ENCODE measurements around the gene SMYD1. TPM values are rescaled to one million over a fixed set of nuclear protein-coding genes. Genes with fewer than 3 reads are reported as not detected.

The SMYD1 gene
- total RNA-seq, 2 experiments from 2014 or later = not detected

- Mint-ChIP-seq H3K36me3 (no peaks in the 10 kb centered on the region), H3K27ac (no peak overlapping the region), H3K4me1 (no peaks in the 10 kb centered on the region), H3K27me3 (no peaks in the 10 kb centered on the region), H3K4me3 (no peak overlapping the region), H3K9me3 (ENCODE audit: low read depth) (no peaks in the 10 kb centered on the region)
- DNase-seq (no peak), ATAC-seq (no peak)
- CTCF ChIA-PET = interaction anchor here (1.7 to 5.8 kb wide), 2 partner anchors 93 to 101 kb away, joined by 7 to 108 read pairs; partner anchors contain the start of gene SMYD1
Measured at GRCh38 chr2:88161446-88162244, 94.0 kb downstream of the SMYD1 start.

Small RNA genes within 50 kb of the gene (microRNA-seq; reads per million reads assigned to microRNA genes)
- gene MIR4780 = not detected

Other genes starting within 250 kb of the SMYD1 start
- 1 to 10 TPM; 1.9 to 2.3 TPM for gene RGPD2, start 242.0 kb upstream of the SMYD1 start, total RNA-seq
- 10 to 100 TPM; 21.2 to 48.9 TPM for gene RNU2-63P, start 51.3 kb upstream of the SMYD1 start, total RNA-seq
- 10 to 100 TPM; 12.4 to 20.0 TPM for gene KRCC1, start 12.0 kb upstream of the SMYD1 start, total RNA-seq
- not detected for gene FABP1, start 60.2 kb downstream of the SMYD1 start, total RNA-seq
- gene THNSL2, start 102.5 kb downstream of the SMYD1 start, total RNA-seq = under 1 TPM; 0.53 to 0.77 TPM

All from activated CD8-positive, alpha-beta memory T cell treated with anti-CD3 and anti-CD28 coated beads, Interleukin-2, amount 10 ng/mL, durations not matched to agents 7 days and 5 days (primary cell).